ENCODE measurements around the gene CBFA2T3.

DNA sequence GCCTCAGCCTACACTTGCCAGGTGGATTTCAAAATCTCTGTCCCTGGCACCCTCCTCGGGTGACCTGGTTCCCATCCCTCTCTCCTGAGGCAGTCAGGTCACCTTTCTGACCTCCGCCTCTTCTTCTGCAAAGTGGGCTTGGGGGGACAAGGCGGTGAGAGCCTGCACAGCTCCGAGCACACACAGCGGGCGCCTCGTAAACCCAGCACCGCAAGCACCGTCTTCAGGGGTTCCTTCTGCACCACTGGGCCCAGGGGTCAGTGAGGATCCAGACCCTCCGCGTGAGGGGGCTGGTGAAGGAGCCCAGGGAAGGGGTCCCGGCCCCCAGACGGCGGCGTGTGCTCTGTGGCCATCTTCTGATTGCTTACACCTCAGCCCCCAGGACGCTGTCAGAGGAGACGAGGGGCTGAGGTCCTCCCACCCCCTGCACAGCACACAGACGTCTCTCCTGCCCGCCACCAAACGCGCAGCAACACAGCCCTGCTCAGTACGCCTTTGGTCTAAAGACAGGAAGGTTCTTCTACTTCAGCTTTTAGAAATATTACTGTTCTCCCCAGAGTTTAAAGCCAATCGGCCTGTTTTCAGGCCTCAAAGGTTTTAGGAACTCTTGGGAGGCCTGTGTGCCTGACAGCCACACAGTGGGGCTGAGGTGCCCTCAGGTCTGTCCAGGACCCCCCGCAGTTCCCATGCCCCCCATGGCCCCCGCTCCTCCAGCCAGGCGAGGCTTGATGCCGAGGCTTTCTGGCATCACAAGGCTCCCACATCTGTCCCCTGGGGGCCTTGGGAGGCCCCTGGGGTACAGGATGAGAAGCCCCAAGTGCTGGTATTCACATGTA lies 2.7 kb downstream of the CBFA2T3 start:
- TF ChIP-seq, protein P1, sequence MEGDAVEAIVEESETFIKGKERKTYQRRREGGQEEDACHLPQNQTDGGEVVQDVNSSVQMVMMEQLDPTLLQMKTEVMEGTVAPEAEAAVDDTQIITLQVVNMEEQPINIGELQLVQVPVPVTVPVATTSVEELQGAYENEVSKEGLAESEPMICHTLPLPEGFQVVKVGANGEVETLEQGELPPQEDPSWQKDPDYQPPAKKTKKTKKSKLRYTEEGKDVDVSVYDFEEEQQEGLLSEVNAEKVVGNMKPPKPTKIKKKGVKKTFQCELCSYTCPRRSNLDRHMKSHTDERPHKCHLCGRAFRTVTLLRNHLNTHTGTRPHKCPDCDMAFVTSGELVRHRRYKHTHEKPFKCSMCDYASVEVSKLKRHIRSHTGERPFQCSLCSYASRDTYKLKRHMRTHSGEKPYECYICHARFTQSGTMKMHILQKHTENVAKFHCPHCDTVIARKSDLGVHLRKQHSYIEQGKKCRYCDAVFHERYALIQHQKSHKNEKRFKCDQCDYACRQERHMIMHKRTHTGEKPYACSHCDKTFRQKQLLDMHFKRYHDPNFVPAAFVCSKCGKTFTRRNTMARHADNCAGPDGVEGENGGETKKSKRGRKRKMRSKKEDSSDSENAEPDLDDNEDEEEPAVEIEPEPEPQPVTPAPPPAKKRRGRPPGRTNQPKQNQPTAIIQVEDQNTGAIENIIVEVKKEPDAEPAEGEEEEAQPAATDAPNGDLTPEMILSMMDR (IDR thresholded peaks at IDR 0.05), result no peak
- no peak for TF ChIP-seq ZFX (IDR thresholded peaks at IDR 0.05; ENCODE audit: borderline replicate concordance)

All from 22Rv1 (cell line).